GM12878 (cell line): ENCODE data around the gene KDM4F. TPM values are rescaled to one million over a fixed set of nuclear protein-coding genes. Genes with fewer than 3 reads are reported as not detected.

Source experiments
- ATAC-seq: fragments of 200-7000 bp; cut with Tn5 transposase; 3 replicates; pipeline ENCODE4 v1.9.1; 2020; ENCODE audit warnings: mild to moderate bottlenecking, moderate library complexity
- BruUV-seq: library from RNA; stranded (reverse); fragments of 400-500 nt; replicated peaks from 2 replicates; lab custom pipeline; 2021; lab: Mats Ljungman, UMichigan
- CTCF ChIA-PET: fragments of 300-600 bp; sonication (Branson Sonifier 250); formaldehyde crosslinking; extraction: SDS; loops from one replicate; lab custom pipeline; 2021; ENCODE audit warnings: inconsistent platforms; lab: Yijun Ruan, JAX
- POLR2A ChIA-PET: fragments of 350-600 bp; formaldehyde crosslinking; extraction: SDS; loops from one replicate; lab custom pipeline; 2021; ENCODE audit warnings: inconsistent platforms; lab: Charles Lee
- RAD21 ChIA-PET: fragments of 300-600 bp; sonication (Branson Sonifier 250); formaldehyde crosslinking; loops from one replicate; lab custom pipeline; 2023; ENCODE audit warnings: antibody characterized with exemption; ENCODE audit not compliant: unreplicated experiment; lab: Charles Lee
- SMC1A ChIA-PET: fragments of 300-600 bp; sonication (Branson Sonifier 250); formaldehyde crosslinking; loops from one replicate; lab custom pipeline; 2023; ENCODE audit not compliant: unreplicated experiment, uncharacterized antibody; lab: Charles Lee
- DNase-seq: peaks from one replicate; pipeline ENCODE4 v3.0.0-alpha.2; 2011; ENCODE audit warnings: low read depth, low spot score
- FAIRE-seq: peaks from 3 replicates; lab custom pipeline; 2011; peaks lifted over from hg19 to GRCh38; lab: Jason Lieb, UNC
- H2AFZ ChIP-seq: 2 replicates; pipeline ENCODE4 v1.6.0; 2011; ENCODE audit warnings: low read depth, low read length, control low read depth; ENCODE audit not compliant: control insufficient read depth
- H3K27ac ChIP-seq: 2 replicates; pipeline ENCODE4 v1.5.1; 2011; ENCODE audit warnings: control low read depth; ENCODE audit not compliant: control insufficient read depth, insufficient read depth
- H3K27me3 ChIP-seq, 2 experiments: replicated peaks in 1 of 2; 2 replicates each; pipeline versions ENCODE4 v1.6.0 to v1.6.1; 2011; ENCODE audit warnings: low read length in 1 of 2; ENCODE audit not compliant: control insufficient read depth in 2 of 2, insufficient read depth in 2 of 2
- H3K36me3 ChIP-seq, 2 experiments: 2 replicates each; pipeline ENCODE4 v1.5.1; 2011; ENCODE audit warnings: low read length in 1 of 2; ENCODE audit not compliant: control insufficient read depth in 2 of 2, insufficient read depth in 2 of 2
- H3K4me1 ChIP-seq: 2 replicates; pipeline ENCODE4 v1.6.1; 2011; ENCODE audit warnings: mild to moderate bottlenecking, low read length, moderate library complexity, mixed read lengths; ENCODE audit not compliant: control insufficient read depth, insufficient read depth
- H3K4me2 ChIP-seq: 2 replicates; pipeline ENCODE4 v1.6.0; 2011; ENCODE audit warnings: control low read depth; ENCODE audit not compliant: control insufficient read depth, insufficient read depth
- H3K4me3 ChIP-seq: fragments of 200-600 bp; sonication (generic); 2 replicates; pipeline ENCODE4 v1.5.1; 2016
- H3K79me2 ChIP-seq: 2 replicates; pipeline ENCODE4 v1.6.0; 2011; ENCODE audit warnings: low read length; ENCODE audit not compliant: control insufficient read depth, insufficient read depth
- H3K9ac ChIP-seq: 2 replicates; pipeline ENCODE4 v1.8.0; 2011; ENCODE audit warnings: low read length, control low read depth, mixed read lengths; ENCODE audit not compliant: control insufficient read depth, insufficient read depth
- H3K9me3 ChIP-seq: replicated peaks from 3 replicates; pipeline ENCODE4 v1.5.1; 2011; ENCODE audit warnings: mild to moderate bottlenecking, low read length; ENCODE audit not compliant: control insufficient read depth, insufficient read depth
- H4K20me1 ChIP-seq: 2 replicates; pipeline ENCODE4 v1.6.0; 2011; ENCODE audit not compliant: control insufficient read depth, insufficient read depth
- ATF2 ChIP-seq: IDR thresholded peaks from 2 replicates; pipeline ENCODE4 v1.6.1; 2012; ENCODE audit warnings: low read length, inconsistent platforms
- ATF3 ChIP-seq: IDR thresholded peaks from 2 replicates; pipeline ENCODE4 v1.6.1; 2011; ENCODE audit warnings: low read depth, mild to moderate bottlenecking, low read length, moderate library complexity, borderline replicate concordance; ENCODE audit errors: extremely low read depth
- BMI1 ChIP-seq: fragments of 450-650 bp; IDR thresholded peaks from 2 replicates; pipeline ENCODE4 v1.6.1; 2016; ENCODE audit warnings: mild to moderate bottlenecking, moderate library complexity, borderline replicate concordance
- BRCA1 ChIP-seq: IDR thresholded peaks from 2 replicates; pipeline ENCODE4 v1.6.1; 2011; ENCODE audit warnings: low read depth, low read length, improper control_type of control experiment
- EED ChIP-seq: sonication (generic); IDR thresholded peaks from 2 replicates; pipeline ENCODE4 v1.6.1; 2016; ENCODE audit warnings: antibody characterized with exemption, low read depth
- EP300 ChIP-seq, 2 experiments: fragments of 150-350 bp in 1 of 2; IDR thresholded peaks; 2 replicates each; pipeline ENCODE4 v1.6.1; 2011 to 2012; ENCODE audit warnings: low read depth in 2 of 2, low read length in 2 of 2, borderline replicate concordance in 1 of 2, improper control_type of control experiment in 1 of 2, inconsistent platforms in 1 of 2; ENCODE audit not compliant: control insufficient read depth in 1 of 2
- GABPA ChIP-seq: IDR thresholded peaks from 2 replicates; pipeline ENCODE4 v1.6.1; 2014; ENCODE audit warnings: antibody characterized with exemption, low read depth, mild to moderate bottlenecking, inconsistent platforms
- HDAC6 ChIP-seq: fragments of 200-600 bp; sonication (generic); IDR thresholded peaks from one replicate; pipeline ENCODE4 v1.8.0; 2017; ENCODE audit warnings: antibody characterized with exemption; ENCODE audit not compliant: unreplicated experiment
- NFYA ChIP-seq: IDR thresholded peaks from 2 replicates; pipeline ENCODE4 v1.6.1; 2011; ENCODE audit warnings: low read depth, mild to moderate bottlenecking, low read length, improper control_type of control experiment, borderline replicate concordance
- NRF1 ChIP-seq: conservative IDR thresholded peaks from 2 replicates; pipeline ENCODE4 v1.6.1; 2011; ENCODE audit warnings: mild to moderate bottlenecking, low read depth, low read length, improper control_type of control experiment
- POLR2A ChIP-seq: IDR thresholded peaks from 2 replicates; pipeline ENCODE4 v1.6.1; 2011; ENCODE audit warnings: low read depth, mild to moderate bottlenecking, low read length
- RFX5 ChIP-seq: IDR thresholded peaks from 2 replicates; pipeline ENCODE4 v1.6.1; 2011; ENCODE audit warnings: low read depth, low read length, improper control_type of control experiment
- ZBTB11 ChIP-seq: fragments of 450-650 bp; formaldehyde crosslinking; IDR thresholded peaks from 2 replicates; pipeline ENCODE4 v1.5.0; 2022; ENCODE audit warnings: mild to moderate bottlenecking, missing genetic modification characterization
- ZNF24 ChIP-seq: fragments of 450-650 bp; IDR thresholded peaks from 2 replicates; pipeline ENCODE4 v1.6.1; 2017; ENCODE audit warnings: antibody characterized with exemption, mild to moderate bottlenecking
- WGBS: methylation state at CpG from one replicate; pipeline ENCODE4 v1.1.6; 2016; ENCODE audit warnings: low lambda C conversion rate; ENCODE audit not compliant: insufficient replicate concordance, insufficient coverage; ENCODE audit errors: missing lambda C conversion rate; 5-methylcytosine and 5-hydroxymethylcytosine counted together
- in situ Hi-C: fragments of 300-500 bp; cut with MboI; formaldehyde crosslinking; loops from 9 replicates; pipeline ENCODE4 v1.14.3; 2018; ENCODE audit warnings: mixed read lengths
- intact Hi-C: fragments of 100-400 bp; cut with micrococcal nuclease; formaldehyde crosslinking; loops from one replicate; pipeline ENCODE4 v1.14.2; 2022; ENCODE audit not compliant: unreplicated experiment
- polyA plus RNA-seq, 11 experiments: library from polyadenylated mRNA; depleted of rRNA in 4 of 11; unstranded in 6 of 11; stranded (reverse) in 5 of 11; fragments of >200 nt; fragmentation: Nextera tagmentation in 4 of 11; fragmentation: Illumina TruSeq in 1 of 11; extraction: Ambion mirVana in 4 of 11; extraction: Trizol in 1 of 11; gene quantifications; 1 replicate in 1 of 11; 2 replicates in 10 of 11; pipeline versions ENCODE4 v1.2.1 to v1.2.3, GENCODE V29; 2011 to 2016; ENCODE audit warnings: inconsistent platforms in 2 of 11, missing spikeins in 2 of 11, low read depth in 1 of 11
- total RNA-seq, 4 experiments: library from RNA; depleted of rRNA in 3 of 4; stranded (reverse); fragments of >200 nt in 3 of 4; fragmentation: Illumina TruSeq in 1 of 4; extraction: Trizol in 1 of 4; gene quantifications; 2 replicates each; pipeline versions ENCODE4 v1.2.1 to v1.2.3, GENCODE V29; 2013 to 2021

KDM4F gene
- total and polyA plus RNA-seq, 10 of the 15 experiments (the other 5 are each of a cell fraction or from before 2014, with no cell fraction given) = not detected

DNA sequence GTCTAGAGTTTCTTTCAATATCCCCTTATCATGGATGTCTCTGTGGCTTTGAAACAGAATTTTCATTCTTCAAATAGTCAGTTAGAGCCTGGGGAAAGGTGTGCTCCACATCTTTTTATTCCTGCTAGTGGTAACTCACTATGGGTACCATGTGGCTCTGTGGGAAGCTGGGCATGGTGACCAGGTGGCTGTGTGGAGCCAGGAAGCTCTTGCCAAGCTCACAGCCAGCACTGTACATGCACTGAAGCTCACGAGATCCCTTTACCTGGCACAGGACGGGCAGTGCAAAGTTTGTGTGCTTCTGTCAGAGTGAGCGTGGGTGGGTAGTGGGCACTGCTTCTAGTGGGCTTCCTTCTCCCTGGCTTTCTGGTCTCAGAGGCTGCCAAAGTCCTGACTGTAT is 6.3 kb upstream of the KDM4F start:
- TF ChIP-seq NRF1 = no peak
- CTCF ChIA-PET = no interaction called here
- Histone ChIP-seq H3K27me3 (peaks cover 0 to 3% of the 10 kb centered on the region in 2 experiments; a peak in 3 of 4 replicates), H3K36me3 (no peaks in the 10 kb centered on the region), H4K20me1 (no peaks in the 10 kb centered on the region), H3K9ac (no peak overlapping the region), H3K27ac (no peak overlapping the region), H3K4me2 (no peak overlapping the region), H3K4me1 (no peaks in the 10 kb centered on the region), H3K4me3 (no peak overlapping the region), H2AFZ (no peak overlapping the region), H3K79me2 (no peaks in the 10 kb centered on the region), H3K9me3 (no peaks in the 10 kb centered on the region)
- WGBS = 50% methylated on average over 3 of the region's 3 CpGs
- intact Hi-C loops (no loop called here), in situ Hi-C loops (no loop called here)
- DNase-seq = no peak
- BruUV-seq = no TSS peak
- RAD21 ChIA-PET = no interaction called here
- POLR2A ChIA-PET = no interaction called here
- SMC1A ChIA-PET = no interaction called here
- ATAC-seq = no peak
- no peak for FAIRE-seq

GRCh38 chr11:95044010-95044409 is 5.2 kb upstream of the KDM4F start:
- ChIA-PET RAD21 (no interaction called here), CTCF (no interaction called here), SMC1A (interaction anchor here (0.6 to 1.4 kb wide), 7 partner anchors 14 to 624 kb away, joined by 3 to 6 read pairs (median 3); no protein-coding TSS in a partner anchor), POLR2A (no interaction called here)
- no TSS peak for BruUV-seq
- H3K27me3 ChIP-seq = peaks cover 0 to 3% of the 10 kb centered on the region in 2 experiments; a peak in 3 of 4 replicates
- H3K9ac ChIP-seq = no peak overlapping the region
- no peak for ATAC-seq
- H3K9me3 ChIP-seq = no peaks in the 10 kb centered on the region
- H3K4me1 ChIP-seq = no peaks in the 10 kb centered on the region
- no peak overlapping the region for H3K4me2 ChIP-seq
- no peaks in the 10 kb centered on the region for H4K20me1 ChIP-seq
- in situ Hi-C loops = no loop called here
- no peak overlapping the region for H2AFZ ChIP-seq
- H3K79me2 ChIP-seq = no peaks in the 10 kb centered on the region
- H3K27ac ChIP-seq = no peak overlapping the region
- WGBS = 50% methylated on average over 4 of the region's 4 CpGs
- DNase-seq = no peak
- intact Hi-C loops = no loop called here
- H3K4me3 ChIP-seq = no peak overlapping the region
- no peaks in the 10 kb centered on the region for H3K36me3 ChIP-seq
- FAIRE-seq = no peak
- no peak for TF ChIP-seq POLR2A
- TF ChIP-seq BMI1 = no peak
- no peak for TF ChIP-seq NFYA
- TF ChIP-seq ZNF24 = no peak
- no peak for TF ChIP-seq HDAC6
- TF ChIP-seq ZBTB11 (CRISPR knock-in tag) = no peak
- TF ChIP-seq GABPA = no peak
- no peak for TF ChIP-seq EP300 (IDR thresholded peaks at IDR 0.05; ENCODE audit: borderline replicate concordance in 1 of 2, control insufficient read depth in 1 of 2, low read depth in 2 of 2, low read length in 2 of 2)
- no peak for TF ChIP-seq ATF2
- TF ChIP-seq BRCA1 = no peak
- TF ChIP-seq EED = no peak
- TF ChIP-seq ATF3 = no peak
- TF ChIP-seq RFX5 = no peak
